ENCODE measurements around the gene ATOH7. TPM values are rescaled to one million over a fixed set of nuclear protein-coding genes. Genes with fewer than 3 reads are reported as not detected.
A peak's percentile ranks its signal among the peaks of the same experiment; 100 is the strongest.
"Not testable (repeated sequence)": the region's sequence is repeated elsewhere in the genome, so short reads cannot be mapped to it uniquely, and the experiment has no call there.

ATOH7 gene
- not detected for polyA plus RNA-seq (2012; ENCODE audit: insufficient read depth, insufficient read length)

- H3K4me3 ChIP-seq (ENCODE audit: low read length), result peak within 1 kb of the TSS; percentile 27
- DNase-seq (ENCODE audit: low read depth, low spot score), result no peak
Observed at GRCh38 chr10:68231817-68232251, at the start of gene ATOH7. Gene ATOH7 (minus strand): TSS chr10:68232113. CDS start chr10:68231677, 436 bp downstream.

- no peak for DNase-seq (ENCODE audit: low read depth, low spot score)
- H3K4me3 ChIP-seq (ENCODE audit: low read length), result no peak overlapping the region
Observed at GRCh38 chr10:68280758-68281157, 48.8 kb upstream of the ATOH7 start.

- DNase-seq (ENCODE audit: low read depth, low spot score), result not testable (repeated sequence)
Observed at GRCh38 chr10:68278906-68279753, 47.2 kb upstream of the ATOH7 start.

GRCh38 chr10:68277814-68278213, 45.9 kb upstream of the ATOH7 start:
- DNase-seq (ENCODE audit: low read depth, low spot score); H3K4me3 ChIP-seq (ENCODE audit: low read length): not testable (repeated sequence)

More at GRCh38 chr10:68278906-68279753, 47.2 kb upstream of the ATOH7 start:
- not testable (repeated sequence) for H3K4me3 ChIP-seq (ENCODE audit: low read length)

- DNase-seq (ENCODE audit: low read depth, low spot score), result no peak
- H3K4me3 ChIP-seq (ENCODE audit: low read length), result no peak overlapping the region
Observed at GRCh38 chr10:68276224-68276623, 44.3 kb upstream of the ATOH7 start.

- no peak overlapping the region for H3K4me3 ChIP-seq (ENCODE audit: low read length)
- no peak for DNase-seq (ENCODE audit: low read depth, low spot score)
Observed at GRCh38 chr10:68275600-68276126, 43.8 kb upstream of the ATOH7 start.

- H3K4me3 ChIP-seq (ENCODE audit: low read length), result no peak overlapping the region
- DNase-seq (ENCODE audit: low read depth, low spot score), result no peak
Observed at GRCh38 chr10:68272833-68273232, 40.9 kb upstream of the ATOH7 start.

GRCh38 chr10:68271196-68271882, 39.4 kb upstream of the ATOH7 start:
- no peak for DNase-seq (ENCODE audit: low read depth, low spot score)
- H3K4me3 ChIP-seq (ENCODE audit: low read length), result no peak overlapping the region

- no peak overlapping the region for H3K4me3 ChIP-seq (ENCODE audit: low read length)
- no peak for DNase-seq (ENCODE audit: low read depth, low spot score)
Observed at GRCh38 chr10:68269562-68270290, 37.8 kb upstream of the ATOH7 start.

GRCh38 chr10:68261132-68261856, 29.4 kb upstream of the ATOH7 start:
- H3K4me3 ChIP-seq (ENCODE audit: low read length), result no peak overlapping the region
- no peak for DNase-seq (ENCODE audit: low read depth, low spot score)

GRCh38 chr10:68253346-68253745, 21.4 kb upstream of the ATOH7 start:
- no peak for DNase-seq (ENCODE audit: low read depth, low spot score)

GRCh38 chr10:68251625-68252495, 19.9 kb upstream of the ATOH7 start:
- DNase-seq (ENCODE audit: low read depth, low spot score), result no peak
- no peak overlapping the region for H3K4me3 ChIP-seq (ENCODE audit: low read length)

More at GRCh38 chr10:68253346-68253745, 21.4 kb upstream of the ATOH7 start:
- no peak overlapping the region for H3K4me3 ChIP-seq (ENCODE audit: low read length)

GRCh38 chr10:68251151-68251550, 19.2 kb upstream of the ATOH7 start:
- no peak for DNase-seq (ENCODE audit: low read depth, low spot score)

GRCh38 chr10:68249297-68249696, 17.4 kb upstream of the ATOH7 start:
- no peak for DNase-seq (ENCODE audit: low read depth, low spot score)
- no peak overlapping the region for H3K4me3 ChIP-seq (ENCODE audit: low read length)

More at GRCh38 chr10:68251151-68251550, 19.2 kb upstream of the ATOH7 start:
- H3K4me3 ChIP-seq (ENCODE audit: low read length), result no peak overlapping the region

- DNase-seq (ENCODE audit: low read depth, low spot score), result no peak
- no peak overlapping the region for H3K4me3 ChIP-seq (ENCODE audit: low read length)
Observed at GRCh38 chr10:68247931-68248330, 16.0 kb upstream of the ATOH7 start.

GRCh38 chr10:68246397-68246796, 14.5 kb upstream of the ATOH7 start:
- DNase-seq (ENCODE audit: low read depth, low spot score); H3K4me3 ChIP-seq (ENCODE audit: low read length): not testable (repeated sequence)

- no peak for DNase-seq (ENCODE audit: low read depth, low spot score)
Observed at GRCh38 chr10:68242051-68242450, 10.1 kb upstream of the ATOH7 start.

More at GRCh38 chr10:68242051-68242450, 10.1 kb upstream of the ATOH7 start:
- no peak overlapping the region for H3K4me3 ChIP-seq (ENCODE audit: low read length)
